CD4-positive, alpha-beta memory T cell (primary cell): ENCODE measurements around the gene ARID1B. TPM values are rescaled to one million over a fixed set of nuclear protein-coding genes. Genes with fewer than 3 reads are reported as not detected.

Experiments used
- CTCF ChIA-PET: fragments of 350-600 bp; sonication (Branson Sonifier 250); formaldehyde crosslinking; loops from one replicate; lab custom pipeline; 2021; ENCODE audit warnings: inconsistent platforms; ENCODE audit not compliant: partially characterized antibody; lab: Charles Lee
- POLR2A ChIA-PET: fragments of 350-600 bp; sonication (Branson Sonifier 250); formaldehyde crosslinking; loops from one replicate; lab custom pipeline; 2021; ENCODE audit not compliant: partially characterized antibody; lab: Charles Lee
- DNase-seq, 5 donors: peaks; one replicate each; pipeline versions ENCODE4 v3.0.0 to v3.0.0-alpha.2; 2020 to 2022; ENCODE audit warnings: mixed read lengths in 1 of 5
- H3K27ac ChIP-seq: one replicate; pipeline ENCODE4 v1.7.0; 2013; ENCODE audit warnings: low read depth, low read length
- H3K27me3 ChIP-seq: 2 replicates; pipeline ENCODE4 v1.7.0; 2013; ENCODE audit warnings: mild to moderate bottlenecking, low read length, moderate library complexity; ENCODE audit not compliant: insufficient read depth
- H3K36me3 ChIP-seq: 2 replicates; pipeline ENCODE4 v1.7.0; 2013; ENCODE audit warnings: mild to moderate bottlenecking, low read length, moderate library complexity; ENCODE audit not compliant: insufficient read depth
- H3K4me1 ChIP-seq: 2 replicates; pipeline ENCODE4 v1.7.0; 2013; ENCODE audit warnings: mild to moderate bottlenecking, low read length, moderate library complexity; ENCODE audit not compliant: insufficient read depth
- H3K4me3 ChIP-seq, 2 donors: one replicate each; pipeline ENCODE4 v1.7.0; 2013; ENCODE audit warnings: low read length in 2 of 2, mild to moderate bottlenecking in 1 of 2
- H3K9me3 ChIP-seq, 2 donors: one replicate each; pipeline ENCODE4 v1.7.0; 2013; ENCODE audit warnings: low read length in 2 of 2, control low read depth in 1 of 2; ENCODE audit not compliant: control insufficient read depth in 1 of 2
- H3K27ac Mint-ChIP-seq, 7 donors: one replicate each; pipeline ENCODE4 v1.8.0; 2020 to 2021; ENCODE audit warnings: mixed read lengths in 7 of 7, mild to moderate bottlenecking in 6 of 7, inconsistent platforms in 3 of 7, moderate library complexity in 3 of 7
- H3K27me3 Mint-ChIP-seq, 2 donors: one replicate each; pipeline ENCODE4 v1.8.0; 2020 to 2021; ENCODE audit warnings: mixed read lengths in 2 of 2
- H3K36me3 Mint-ChIP-seq, 2 donors: one replicate each; pipeline ENCODE4 v1.8.0; 2020 to 2021; ENCODE audit warnings: mixed read lengths in 2 of 2, inconsistent platforms in 1 of 2, mild to moderate bottlenecking in 1 of 2
- H3K4me1 Mint-ChIP-seq, 4 donors: one replicate each; pipeline ENCODE4 v1.8.0; 2020 to 2021; ENCODE audit warnings: mixed read lengths in 4 of 4, mild to moderate bottlenecking in 1 of 4
- H3K4me3 Mint-ChIP-seq, 8 donors: one replicate each; pipeline ENCODE4 v1.8.0; 2020 to 2021; ENCODE audit warnings: mixed read lengths in 8 of 8, mild to moderate bottlenecking in 7 of 8, moderate library complexity in 6 of 8, inconsistent platforms in 3 of 8
- H3K9me3 Mint-ChIP-seq, 8 donors: one replicate each; pipeline ENCODE4 v1.8.0; 2020 to 2021; ENCODE audit warnings: mixed read lengths in 8 of 8, mild to moderate bottlenecking in 5 of 8, inconsistent platforms in 3 of 8, moderate library complexity in 1 of 8
- intact Hi-C: fragments of 100-400 bp; cut with micrococcal nuclease; formaldehyde crosslinking; loops from one replicate; pipeline ENCODE4 v1.15.1; 2023
- polyA plus RNA-seq, 2 donors: library from polyadenylated mRNA; unstranded; fragments of 300-500 nt; fragmentation: Illumina TruSeq; gene quantifications; one replicate each; pipeline ENCODE4 v1.2.3, GENCODE V29; 2021
- total RNA-seq, 2 experiments: library from RNA; stranded (reverse); gene quantifications; one replicate each; pipeline ENCODE4 v1.2.3, GENCODE V29; 2021

ARID1B gene
- total and polyA plus RNA-seq, 4 experiments from 2014 or later, result 5.4 to 131 (median 72.4) TPM

- Mint-ChIP-seq H3K9me3 (no peaks in the 10 kb centered on the region), H3K4me3 (peak overlapping the region in 6 of 8 donors; percentile 55 to 88 (median 65)), H3K27me3 (no peaks in the 10 kb centered on the region), H3K36me3 (no peaks in the 10 kb centered on the region), H3K27ac (peak overlapping the region in 4 of 7 donors; percentile 21 to 70 (median 42)), H3K4me1 (peaks cover 47 to 88% (median 71%) of the 10 kb centered on the region in 4 donors)
- intact Hi-C loops, result no loop called here
- no peaks in the 10 kb centered on the region for H3K27me3 ChIP-seq
- ChIA-PET POLR2A (no interaction called here), CTCF (no interaction called here)
- no peaks in the 10 kb centered on the region for H3K9me3 ChIP-seq
- peaks cover 71% of the 10 kb centered on the region for H3K4me1 ChIP-seq
- no peaks in the 10 kb centered on the region for H3K36me3 ChIP-seq
- DNase-seq, result no peak
- no peak overlapping the region for H3K4me3 ChIP-seq
- H3K27ac ChIP-seq, result no peak overlapping the region
Measured at GRCh38 chr6:156974830-156975261, 197.7 kb downstream of the ARID1B start.

DNA sequence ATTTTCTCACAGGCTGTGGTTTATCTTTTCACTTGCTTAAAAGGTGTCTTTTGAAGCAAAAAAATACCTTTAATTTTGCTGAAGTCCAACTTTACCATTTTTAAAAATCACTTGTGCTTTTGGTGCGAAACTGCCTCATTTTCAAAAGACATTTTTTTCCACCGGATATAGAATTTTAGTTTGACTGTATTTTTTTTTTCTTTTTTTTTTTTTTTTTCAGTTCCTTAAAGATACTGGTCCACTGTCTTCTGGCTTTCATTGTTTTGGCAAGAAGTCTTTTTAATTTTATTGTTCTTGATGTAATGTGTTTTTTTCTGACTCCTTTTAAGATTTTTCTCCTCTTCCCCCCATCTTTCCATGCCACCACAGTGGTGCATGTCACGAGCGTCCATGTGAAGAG lies 198.2 kb downstream of the ARID1B start:
- Histone ChIP-seq H3K27me3 (no peaks in the 10 kb centered on the region), H3K27ac (no peak overlapping the region), H3K9me3 (no peaks in the 10 kb centered on the region), H3K4me1 (peaks cover 73% of the 10 kb centered on the region), H3K4me3 (no peak overlapping the region), H3K36me3 (no peaks in the 10 kb centered on the region)
- Mint-ChIP-seq H3K4me3 (peak overlapping the region; percentile 59 to 88 (median 76)), H3K27ac (peak overlapping the region in 4 of 7 donors; percentile 14 to 88 (median 69)), H3K36me3 (no peaks in the 10 kb centered on the region), H3K4me1 (peaks cover 49 to 92% (median 74%) of the 10 kb centered on the region in 4 donors), H3K9me3 (no peaks in the 10 kb centered on the region), H3K27me3 (no peaks in the 10 kb centered on the region)
- intact Hi-C loops, result no loop called here
- DNase-seq, result no peak
- CTCF ChIA-PET, result no interaction called here
- POLR2A ChIA-PET, result no interaction called here

GRCh38 chr6:156976216-156977127 lies 199.3 kb downstream of the ARID1B start:
- H3K4me1 ChIP-seq, result peaks cover 80% of the 10 kb centered on the region
- Mint-ChIP-seq H3K27ac (peak overlapping the region; percentile 51 to 88 (median 68)), H3K4me3 (peak overlapping the region; percentile 62 to 88 (median 76)), H3K36me3 (no peaks in the 10 kb centered on the region), H3K4me1 (peaks cover 57 to 92% (median 74%) of the 10 kb centered on the region in 4 donors), H3K27me3 (no peaks in the 10 kb centered on the region), H3K9me3 (no peaks in the 10 kb centered on the region)
- ChIA-PET CTCF (no interaction called here), POLR2A (interaction anchor here (1.0 kb wide), 1 partner anchor 12 kb away, joined by 3 read pairs; no protein-coding TSS in a partner anchor)
- peak in 3 of 5 donors; percentile 9 to 59 (median 21) for DNase-seq
- no peaks in the 10 kb centered on the region for H3K36me3 ChIP-seq
- H3K9me3 ChIP-seq, result no peaks in the 10 kb centered on the region
- intact Hi-C loops, result no loop called here
- H3K4me3 ChIP-seq, result peak overlapping the region in 1 of 2 donors; percentile 37
- H3K27me3 ChIP-seq, result no peaks in the 10 kb centered on the region
- H3K27ac ChIP-seq, result no peak overlapping the region

- Mint-ChIP-seq H3K4me3 (peak overlapping the region in 6 of 8 donors; percentile 29 to 88 (median 54)), H3K36me3 (no peaks in the 10 kb centered on the region), H3K4me1 (peaks cover 62 to 92% (median 77%) of the 10 kb centered on the region in 4 donors), H3K27me3 (no peaks in the 10 kb centered on the region), H3K27ac (peak overlapping the region in 5 of 7 donors; percentile 27 to 58 (median 52)), H3K9me3 (no peaks in the 10 kb centered on the region)
- intact Hi-C loops, result no loop called here
- Histone ChIP-seq H3K27me3 (no peaks in the 10 kb centered on the region), H3K9me3 (no peaks in the 10 kb centered on the region), H3K4me3 (no peak overlapping the region), H3K4me1 (peaks cover 87% of the 10 kb centered on the region), H3K27ac (no peak overlapping the region), H3K36me3 (no peaks in the 10 kb centered on the region)
- ChIA-PET CTCF (no interaction called here), POLR2A (no interaction called here)
- DNase-seq, result no peak
Measured at GRCh38 chr6:156977527-156978291, 200.5 kb downstream of the ARID1B start.

DNA sequence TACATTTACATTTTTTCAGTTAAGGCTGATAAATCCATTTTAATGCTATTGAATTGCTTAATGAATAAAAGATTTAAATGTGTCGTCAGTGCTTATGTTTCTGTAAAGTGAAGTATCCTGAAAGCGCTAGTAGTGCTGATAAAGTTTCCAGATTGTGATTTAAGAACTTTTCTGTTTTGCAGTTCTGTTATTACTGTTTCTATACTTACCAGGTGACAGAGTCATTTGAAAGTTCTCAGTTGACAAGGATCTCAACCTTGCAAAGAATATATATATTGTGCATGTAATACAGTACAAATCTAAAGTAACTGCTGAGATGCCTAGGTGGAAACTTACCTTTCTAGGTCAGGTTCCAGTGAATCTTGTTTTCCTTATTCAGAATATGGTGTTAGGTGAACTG lies 201.8 kb downstream of the ARID1B start:
- ChIA-PET POLR2A (no interaction called here), CTCF (no interaction called here)
- no peaks in the 10 kb centered on the region for H3K36me3 Mint-ChIP-seq
- H3K27me3 Mint-ChIP-seq, result no peaks in the 10 kb centered on the region
- H3K9me3 Mint-ChIP-seq, result no peaks in the 10 kb centered on the region
- Histone ChIP-seq H3K9me3 (no peaks in the 10 kb centered on the region), H3K4me3 (no peak overlapping the region), H3K27me3 (no peaks in the 10 kb centered on the region), H3K4me1 (peaks cover 87% of the 10 kb centered on the region), H3K27ac (no peak overlapping the region), H3K36me3 (no peaks in the 10 kb centered on the region)
- peak overlapping the region in 2 of 7 donors; percentile 15 to 51 for H3K27ac Mint-ChIP-seq
- H3K4me3 Mint-ChIP-seq, result peak overlapping the region in 1 of 8 donors; percentile 9
- intact Hi-C loops, result no loop called here
- peaks cover 62 to 94% (median 80%) of the 10 kb centered on the region in 4 donors for H3K4me1 Mint-ChIP-seq
- DNase-seq, result no peak

DNA sequence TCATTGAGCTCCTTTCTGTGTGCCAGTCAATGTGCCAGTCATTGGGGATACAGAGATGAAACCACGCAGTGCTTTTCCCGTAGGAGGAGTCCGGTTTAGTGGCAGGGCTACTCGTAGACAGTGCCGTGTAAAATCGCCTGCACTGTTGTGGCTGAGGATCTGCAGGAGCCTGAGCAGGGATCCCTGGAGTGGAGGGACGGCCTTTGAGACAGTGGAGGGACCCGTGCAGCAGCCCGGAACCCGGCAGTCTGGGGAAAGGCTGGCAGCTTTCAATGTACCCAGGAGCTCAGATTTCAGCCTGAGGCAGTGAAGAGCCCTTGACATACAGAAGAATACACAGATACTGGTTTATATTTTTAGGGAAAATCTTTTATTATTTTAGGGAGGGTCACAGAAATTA lies 203.3 kb downstream of the ARID1B start:
- Histone ChIP-seq H3K9me3 (no peaks in the 10 kb centered on the region), H3K4me1 (peaks cover 87% of the 10 kb centered on the region), H3K36me3 (no peaks in the 10 kb centered on the region), H3K4me3 (no peak overlapping the region), H3K27ac (no peak overlapping the region), H3K27me3 (no peaks in the 10 kb centered on the region)
- Mint-ChIP-seq H3K27ac (no peak overlapping the region), H3K4me1 (peaks cover 61 to 94% (median 81%) of the 10 kb centered on the region in 4 donors), H3K9me3 (no peaks in the 10 kb centered on the region), H3K27me3 (no peaks in the 10 kb centered on the region), H3K36me3 (peaks cover 0 to 1% of the 10 kb centered on the region in 2 donors), H3K4me3 (peak overlapping the region in 1 of 8 donors; percentile 9)
- ChIA-PET CTCF (interaction anchor here (1.0 kb wide), 1 partner anchor 9 kb away, joined by 4 read pairs; no protein-coding TSS in a partner anchor), POLR2A (interaction anchor here (1.0 to 1.2 kb wide), 2 partner anchors 27 to 42 kb away, joined by 3 read pairs; no protein-coding TSS in a partner anchor)
- DNase-seq, result no peak
- intact Hi-C loops, result no loop called here
